Measurements from ENCODE around the gene MFSD11.
A peak's percentile ranks its signal among the peaks of the same experiment; 100 is the strongest.
"Not testable (repeated sequence)": the region's sequence is repeated elsewhere in the genome, so short reads cannot be mapped to it uniquely, and the experiment has no call there.

Gene MFSD11

GRCh38 chr17:76797241-76797840 is 59.4 kb downstream of the MFSD11 start:
- DNase-seq (ENCODE audit: low read depth in 2 of 2), result no peak

- DNase-seq (ENCODE audit: low read depth in 2 of 2), result no peak
These were observed 63.8 kb downstream of the MFSD11 start for GRCh38 chr17:76801706-76802105.

- DNase-seq (ENCODE audit: low read depth in 2 of 2), result no peak
These were observed 67.4 kb downstream of the MFSD11 start for GRCh38 chr17:76805319-76805718.

- DNase-seq (ENCODE audit: low read depth in 2 of 2), result not testable (repeated sequence)
These were observed 68.2 kb downstream of the MFSD11 start for GRCh38 chr17:76806151-76806550.

- DNase-seq (ENCODE audit: low read depth in 2 of 2), result not testable (repeated sequence)
These were observed 68.8 kb downstream of the MFSD11 start for GRCh38 chr17:76806767-76807166.

GRCh38 chr17:76808326-76808725 is 70.4 kb downstream of the MFSD11 start:
- no peak for DNase-seq (ENCODE audit: low read depth in 2 of 2)

- no peak for DNase-seq (ENCODE audit: low read depth in 2 of 2)
These were observed 73.0 kb downstream of the MFSD11 start for GRCh38 chr17:76810956-76811355.

GRCh38 chr17:76811834-76812233 is 73.9 kb downstream of the MFSD11 start:
- no peak for DNase-seq (ENCODE audit: low read depth in 2 of 2)

- DNase-seq (ENCODE audit: low read depth in 2 of 2), result no peak
These were observed 74.3 kb downstream of the MFSD11 start for GRCh38 chr17:76812263-76812662.

GRCh38 chr17:76812968-76813367 is 75.0 kb downstream of the MFSD11 start:
- DNase-seq (ENCODE audit: low read depth in 2 of 2), result no peak

GRCh38 chr17:76815907-76816589 is 78.1 kb downstream of the MFSD11 start:
- DNase-seq (ENCODE audit: low read depth in 2 of 2), result not testable (repeated sequence)

GRCh38 chr17:76816590-76817135 is 78.7 kb downstream of the MFSD11 start:
- peak; percentile 17 to 24 for DNase-seq (ENCODE audit: low read depth in 2 of 2)

GRCh38 chr17:76820039-76820438 is 82.1 kb downstream of the MFSD11 start:
- no peak for DNase-seq (ENCODE audit: low read depth in 2 of 2)

GRCh38 chr17:76820561-76820960 is 82.6 kb downstream of the MFSD11 start:
- DNase-seq (ENCODE audit: low read depth in 2 of 2), result no peak

- DNase-seq (ENCODE audit: low read depth in 2 of 2), result no peak
These were observed 84.4 kb downstream of the MFSD11 start for GRCh38 chr17:76822184-76822778.

- no peak for DNase-seq (ENCODE audit: low read depth in 2 of 2)
These were observed 86.2 kb downstream of the MFSD11 start for GRCh38 chr17:76824093-76824492.

GRCh38 chr17:76826330-76827068 is 88.6 kb downstream of the MFSD11 start:
- no peak for DNase-seq (ENCODE audit: low read depth in 2 of 2)

- no peak for DNase-seq (ENCODE audit: low read depth in 2 of 2)
These were observed 89.8 kb downstream of the MFSD11 start for GRCh38 chr17:76827736-76828135.
